Neural crest cell (in vitro differentiated cells): ENCODE measurements around the gene RIT1. TPM values are rescaled to one million over a fixed set of nuclear protein-coding genes. Genes with fewer than 3 reads are reported as not detected.

ENCODE experiments used
- DNase-seq: peaks from one replicate; pipeline ENCODE4 v3.0.0; 2021; ENCODE audit warnings: low read depth, mixed read lengths, low spot score
- H3K27ac Mint-ChIP-seq: one replicate; pipeline ENCODE4 v1.8.0; 2021; ENCODE audit warnings: mild to moderate bottlenecking, mixed read lengths; ENCODE audit not compliant: unreplicated experiment
- H3K27me3 Mint-ChIP-seq: 2 replicates; pipeline ENCODE4 v1.8.0; 2021; ENCODE audit warnings: low read depth, mild to moderate bottlenecking, mixed read lengths
- H3K36me3 Mint-ChIP-seq: 2 replicates; pipeline ENCODE4 v1.8.0; 2021; ENCODE audit warnings: low read depth, mild to moderate bottlenecking, mixed read lengths
- H3K4me1 Mint-ChIP-seq: 2 replicates; pipeline ENCODE4 v1.8.0; 2021; ENCODE audit warnings: mixed read lengths
- H3K4me3 Mint-ChIP-seq: one replicate; pipeline ENCODE4 v1.8.0; 2021; ENCODE audit warnings: mild to moderate bottlenecking, mixed read lengths
- H3K9me3 Mint-ChIP-seq: 2 replicates; pipeline ENCODE4 v1.8.0; 2021; ENCODE audit warnings: mixed read lengths
- CTCF ChIP-seq: fragments of 200-600 bp; sonication (generic); conservative IDR thresholded peaks from 2 replicates; pipeline ENCODE4 v1.5.0; 2021; ENCODE audit warnings: antibody characterized with exemption, mild to moderate bottlenecking
- total RNA-seq: library from RNA; stranded (reverse); gene quantifications from 2 replicates; pipeline ENCODE4 v1.2.1, GENCODE V29; 2021

RIT1 gene
- total RNA-seq, 1 donor from 2014 or later, result 34.5 TPM

- peaks cover 10% of the 10 kb centered on the region for H3K4me1 Mint-ChIP-seq
- H3K27ac Mint-ChIP-seq, result no peak overlapping the region
- peaks cover 3% of the 10 kb centered on the region for H3K36me3 Mint-ChIP-seq
- no peaks in the 10 kb centered on the region for H3K9me3 Mint-ChIP-seq
- H3K4me3 Mint-ChIP-seq, result no peak overlapping the region
- DNase-seq, result no peak
- H3K27me3 Mint-ChIP-seq, result peaks cover 4% of the 10 kb centered on the region
- TF ChIP-seq CTCF, result no peak
Observed at GRCh38 chr1:155864393-155864792, 46.8 kb downstream of the RIT1 start.

- no peak overlapping the region for H3K27ac Mint-ChIP-seq
- DNase-seq, result no peak
- H3K36me3 Mint-ChIP-seq, result peaks cover 2% of the 10 kb centered on the region
- peaks cover 26% of the 10 kb centered on the region for H3K4me1 Mint-ChIP-seq
- H3K27me3 Mint-ChIP-seq, result peaks cover 4% of the 10 kb centered on the region
- no peaks in the 10 kb centered on the region for H3K9me3 Mint-ChIP-seq
- H3K4me3 Mint-ChIP-seq, result no peak overlapping the region
- TF ChIP-seq CTCF, result no peak
Observed at GRCh38 chr1:155861896-155862295, 49.3 kb downstream of the RIT1 start.

GRCh38 chr1:155860970-155861510 is 50.1 kb downstream of the RIT1 start:
- Mint-ChIP-seq H3K27me3 (peaks cover 4% of the 10 kb centered on the region), H3K27ac (peak overlapping the region; percentile 33), H3K4me1 (peaks cover 33% of the 10 kb centered on the region), H3K9me3 (no peaks in the 10 kb centered on the region), H3K36me3 (peaks cover 3% of the 10 kb centered on the region), H3K4me3 (peak overlapping the region; percentile 88)
- TF ChIP-seq CTCF, result no peak
- no peak for DNase-seq

GRCh38 chr1:155859881-155860871 is 51.0 kb downstream of the RIT1 start:
- H3K4me3 Mint-ChIP-seq, result peak overlapping the region; percentile 88
- peaks cover 3% of the 10 kb centered on the region for H3K36me3 Mint-ChIP-seq
- H3K9me3 Mint-ChIP-seq, result no peaks in the 10 kb centered on the region
- TF ChIP-seq CTCF, result no peak
- peak overlapping the region; percentile 96 for H3K27ac Mint-ChIP-seq
- DNase-seq, result peak; percentile 50
- peaks cover 4% of the 10 kb centered on the region for H3K27me3 Mint-ChIP-seq
- peaks cover 35% of the 10 kb centered on the region for H3K4me1 Mint-ChIP-seq

- DNase-seq, result peak; percentile 94
- peaks cover 4% of the 10 kb centered on the region for H3K27me3 Mint-ChIP-seq
- peak within 1 kb of the TSS; percentile 100 for H3K4me3 Mint-ChIP-seq
- TF ChIP-seq CTCF, result no peak
- peaks cover 35% of the 10 kb centered on the region for H3K4me1 Mint-ChIP-seq
- H3K36me3 Mint-ChIP-seq, result peaks cover 3% of the 10 kb centered on the region
- peak within 1 kb of the TSS; percentile 96 for H3K27ac Mint-ChIP-seq
- H3K9me3 Mint-ChIP-seq, result no peaks in the 10 kb centered on the region
Observed at GRCh38 chr1:155859234-155859829, 51.8 kb downstream of the RIT1 start, which contains the start of gene SYT11. Gene SYT11, plus strand, starts transcription at chr1:155859567. Its CDS starts 195 bp downstream, at chr1:155859762.
